Natural killer cell (primary cell): ENCODE measurements around the gene MICU2. TPM values are rescaled to one million over a fixed set of nuclear protein-coding genes. Genes with fewer than 3 reads are reported as not detected.
"Not testable (repeated sequence)": the region's sequence is repeated elsewhere in the genome, so short reads cannot be mapped to it uniquely, and the experiment has no call there.

ENCODE experiments used
- ATAC-seq, 3 donors: fragments of 150-1000 bp in 2 of 3; fragments of 200-7000 bp in 1 of 3; cut with Tn5 transposase; 1 replicate in 1 of 3; 2 replicates in 2 of 3; pipeline ENCODE4 v1.10.0; 2021; ENCODE audit warnings: mild to moderate bottlenecking in 2 of 3, moderate library complexity in 2 of 3
- DNase-seq, 2 donors: peaks; one replicate each; pipeline versions ENCODE4 v3.0.0 to v3.0.0-alpha.2; 2013 to 2021; ENCODE audit warnings: mixed read lengths in 1 of 2
- H3K27ac ChIP-seq: one replicate; pipeline ENCODE4 v1.5.1; 2013; ENCODE audit warnings: mild to moderate bottlenecking, low read length
- H3K27me3 ChIP-seq: one replicate; pipeline ENCODE4 v1.6.1; 2013; ENCODE audit warnings: low read length; ENCODE audit not compliant: control insufficient read depth, insufficient read depth
- H3K36me3 ChIP-seq: one replicate; pipeline ENCODE4 v1.6.1; 2013; ENCODE audit warnings: low read length; ENCODE audit not compliant: control insufficient read depth, insufficient read depth
- H3K4me1 ChIP-seq: one replicate; pipeline ENCODE4 v1.6.1; 2013; ENCODE audit warnings: low read length; ENCODE audit not compliant: control insufficient read depth, insufficient read depth
- H3K4me3 ChIP-seq: one replicate; pipeline ENCODE4 v1.5.1; 2013; ENCODE audit warnings: low read length
- H3K9me3 ChIP-seq: one replicate; pipeline ENCODE4 v1.6.1; 2013; ENCODE audit warnings: low read length; ENCODE audit not compliant: control insufficient read depth, insufficient read depth
- H3K27ac Mint-ChIP-seq, 2 donors: one replicate each; pipeline ENCODE4 v1.8.0; 2022; ENCODE audit warnings: mild to moderate bottlenecking in 2 of 2, mixed read lengths in 2 of 2, moderate library complexity in 1 of 2
- H3K27me3 Mint-ChIP-seq, 2 donors: one replicate each; pipeline ENCODE4 v1.8.0; 2022; ENCODE audit warnings: low read depth in 2 of 2, mixed read lengths in 2 of 2
- H3K36me3 Mint-ChIP-seq: one replicate; pipeline ENCODE4 v1.8.0; 2022; ENCODE audit warnings: mixed read lengths
- H3K4me1 Mint-ChIP-seq, 2 donors: one replicate each; pipeline ENCODE4 v1.8.0; 2022; ENCODE audit warnings: mixed read lengths in 2 of 2
- H3K4me3 Mint-ChIP-seq: one replicate; pipeline ENCODE4 v1.8.0; 2022; ENCODE audit warnings: mild to moderate bottlenecking, moderate library complexity, mixed read lengths
- H3K9me3 Mint-ChIP-seq, 2 donors: one replicate each; pipeline ENCODE4 v1.8.0; 2022; ENCODE audit warnings: mixed read lengths in 2 of 2
- WGBS: methylation state at CpG from one replicate; pipeline ENCODE4 v1.1.7; 2013; ENCODE audit warnings: missing lambda C conversion rate; ENCODE audit not compliant: insufficient coverage; 5-methylcytosine and 5-hydroxymethylcytosine counted together
- intact Hi-C: fragments of 100-400 bp; cut with micrococcal nuclease; formaldehyde crosslinking; loops from one replicate; pipeline ENCODE4 v1.14.2; 2022
- total RNA-seq, 4 donors: library from RNA; stranded (reverse); fragments of 120-200 nt in 1 of 4; gene quantifications; one replicate each; pipeline versions ENCODE4 v1.2.3 to v1.2.4, GENCODE V29; 2013 to 2022
- TF ChIP-seq, protein P1 (sequence below): fragments of 200-600 bp; IDR thresholded peaks from one replicate; pipeline ENCODE4 v1.8.0; 2022; ENCODE audit warnings: antibody characterized with exemption

Gene MICU2
- total RNA-seq, 3 donors from 2014 or later (not counting 1 experiment from before 2014, with no cell fraction given) = 40.2 to 47.1 (median 41.4) TPM

DNA sequence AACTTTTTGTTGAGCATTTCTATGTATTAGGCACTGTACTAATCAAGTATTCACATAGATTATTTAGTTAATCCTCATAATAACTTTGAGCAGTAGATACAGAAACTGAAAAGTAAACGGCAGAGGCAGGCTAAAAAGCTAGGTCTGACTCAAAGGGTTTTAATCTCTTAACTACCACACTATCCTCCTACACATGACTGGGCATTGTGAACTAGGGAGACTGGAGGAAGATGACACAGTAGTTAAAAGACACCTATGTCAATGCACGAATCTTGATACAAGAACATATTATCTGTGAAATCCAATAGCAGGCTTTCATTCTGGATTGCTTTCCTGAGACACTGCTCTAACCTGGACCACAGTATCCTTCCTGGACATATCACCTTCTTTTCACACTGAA is 36.3 kb downstream of the MICU2 start:
- H3K36me3 Mint-ChIP-seq = peaks cover 11% of the 10 kb centered on the region
- peak overlapping the region; percentile 35 for H3K4me3 Mint-ChIP-seq
- no peaks in the 10 kb centered on the region for H3K27me3 Mint-ChIP-seq
- Histone ChIP-seq H3K27ac (no peak overlapping the region), H3K27me3 (no peaks in the 10 kb centered on the region), H3K9me3 (no peaks in the 10 kb centered on the region), H3K36me3 (peaks cover 19% of the 10 kb centered on the region), H3K4me1 (no peaks in the 10 kb centered on the region), H3K4me3 (no peak overlapping the region)
- TF ChIP-seq, protein P1, sequence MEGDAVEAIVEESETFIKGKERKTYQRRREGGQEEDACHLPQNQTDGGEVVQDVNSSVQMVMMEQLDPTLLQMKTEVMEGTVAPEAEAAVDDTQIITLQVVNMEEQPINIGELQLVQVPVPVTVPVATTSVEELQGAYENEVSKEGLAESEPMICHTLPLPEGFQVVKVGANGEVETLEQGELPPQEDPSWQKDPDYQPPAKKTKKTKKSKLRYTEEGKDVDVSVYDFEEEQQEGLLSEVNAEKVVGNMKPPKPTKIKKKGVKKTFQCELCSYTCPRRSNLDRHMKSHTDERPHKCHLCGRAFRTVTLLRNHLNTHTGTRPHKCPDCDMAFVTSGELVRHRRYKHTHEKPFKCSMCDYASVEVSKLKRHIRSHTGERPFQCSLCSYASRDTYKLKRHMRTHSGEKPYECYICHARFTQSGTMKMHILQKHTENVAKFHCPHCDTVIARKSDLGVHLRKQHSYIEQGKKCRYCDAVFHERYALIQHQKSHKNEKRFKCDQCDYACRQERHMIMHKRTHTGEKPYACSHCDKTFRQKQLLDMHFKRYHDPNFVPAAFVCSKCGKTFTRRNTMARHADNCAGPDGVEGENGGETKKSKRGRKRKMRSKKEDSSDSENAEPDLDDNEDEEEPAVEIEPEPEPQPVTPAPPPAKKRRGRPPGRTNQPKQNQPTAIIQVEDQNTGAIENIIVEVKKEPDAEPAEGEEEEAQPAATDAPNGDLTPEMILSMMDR = no peak
- H3K9me3 Mint-ChIP-seq = no peaks in the 10 kb centered on the region
- peaks cover 33 to 40% of the 10 kb centered on the region in 2 donors for H3K4me1 Mint-ChIP-seq
- intact Hi-C loops = no loop called here
- ATAC-seq (peak in 2 of 3 donors; percentile 32 to 46), DNase-seq (no peak)
- peak overlapping the region; percentile 4 to 70 for H3K27ac Mint-ChIP-seq
- 60% methylated on average over 1 of the region's 2 CpGs for WGBS

DNA sequence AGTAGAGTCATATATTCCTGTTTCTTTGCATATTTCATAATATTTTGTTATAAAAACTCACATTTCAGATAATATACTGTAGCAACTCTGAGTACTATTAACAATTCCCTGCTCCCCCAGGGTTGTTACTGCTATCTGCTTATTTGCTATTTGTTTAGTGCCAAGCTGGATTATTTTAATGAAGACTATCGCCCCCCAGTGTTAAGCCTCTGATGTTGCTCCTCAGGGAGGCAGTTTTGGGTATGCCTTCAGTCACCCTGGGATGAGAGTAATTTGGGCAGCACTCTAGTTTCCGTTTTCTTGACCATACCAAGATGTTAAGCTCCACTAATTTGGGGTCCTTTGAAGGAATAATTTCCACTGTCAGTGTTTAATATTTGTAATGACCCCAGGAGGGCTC is 46.0 kb downstream of the MICU2 start:
- H3K36me3 ChIP-seq = peaks cover 10% of the 10 kb centered on the region
- H3K9me3 ChIP-seq = no peaks in the 10 kb centered on the region
- H3K27me3 ChIP-seq = no peaks in the 10 kb centered on the region
- 94% methylated on average over 2 of the region's 2 CpGs for WGBS
- Mint-ChIP-seq H3K4me3 (no peak overlapping the region), H3K36me3 (no peaks in the 10 kb centered on the region), H3K4me1 (peaks cover 31 to 41% of the 10 kb centered on the region in 2 donors), H3K9me3 (peaks cover 0 to 2% of the 10 kb centered on the region in 2 donors), H3K27ac (no peak overlapping the region), H3K27me3 (no peaks in the 10 kb centered on the region)
- no peak overlapping the region for H3K4me3 ChIP-seq
- intact Hi-C loops = no loop called here
- peak in 1 of 2 donors; percentile 29 for DNase-seq
- TF ChIP-seq, protein P1 = peak; percentile 43
- no peak overlapping the region for H3K27ac ChIP-seq
- no peaks in the 10 kb centered on the region for H3K4me1 ChIP-seq
- ATAC-seq = peak in 1 of 3 donors; percentile 46

DNA sequence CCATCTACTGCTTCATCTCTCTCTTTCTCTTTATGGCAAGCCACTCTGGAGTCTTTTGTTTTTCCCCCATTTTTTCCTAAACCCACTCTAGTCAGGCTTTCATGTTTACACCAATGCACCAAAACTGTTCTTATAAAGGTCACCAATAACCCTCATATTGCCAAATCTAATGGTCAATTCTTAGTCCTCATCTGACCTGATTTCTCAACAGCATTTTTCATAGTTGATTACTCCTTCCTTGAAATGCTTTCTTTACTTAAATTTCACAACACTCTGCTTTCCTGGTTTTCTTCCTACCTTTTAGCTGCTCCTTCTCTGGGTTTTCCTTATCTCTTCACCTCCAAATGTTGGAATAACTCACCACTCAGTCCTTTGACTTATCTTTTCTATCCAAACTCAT is 47.9 kb downstream of the MICU2 start:
- Histone ChIP-seq H3K9me3 (no peaks in the 10 kb centered on the region), H3K4me1 (no peaks in the 10 kb centered on the region), H3K4me3 (no peak overlapping the region), H3K36me3 (peaks cover 3% of the 10 kb centered on the region), H3K27ac (no peak overlapping the region), H3K27me3 (no peaks in the 10 kb centered on the region)
- H3K9me3 Mint-ChIP-seq = no peaks in the 10 kb centered on the region
- TF ChIP-seq, protein P1 = no peak
- no peaks in the 10 kb centered on the region for H3K27me3 Mint-ChIP-seq
- no peak overlapping the region for H3K27ac Mint-ChIP-seq
- DNase-seq (no peak), ATAC-seq (no peak)
- no peaks in the 10 kb centered on the region for H3K36me3 Mint-ChIP-seq
- no peak overlapping the region for H3K4me3 Mint-ChIP-seq
- intact Hi-C loops = no loop called here
- H3K4me1 Mint-ChIP-seq = peaks cover 31 to 42% of the 10 kb centered on the region in 2 donors

DNA sequence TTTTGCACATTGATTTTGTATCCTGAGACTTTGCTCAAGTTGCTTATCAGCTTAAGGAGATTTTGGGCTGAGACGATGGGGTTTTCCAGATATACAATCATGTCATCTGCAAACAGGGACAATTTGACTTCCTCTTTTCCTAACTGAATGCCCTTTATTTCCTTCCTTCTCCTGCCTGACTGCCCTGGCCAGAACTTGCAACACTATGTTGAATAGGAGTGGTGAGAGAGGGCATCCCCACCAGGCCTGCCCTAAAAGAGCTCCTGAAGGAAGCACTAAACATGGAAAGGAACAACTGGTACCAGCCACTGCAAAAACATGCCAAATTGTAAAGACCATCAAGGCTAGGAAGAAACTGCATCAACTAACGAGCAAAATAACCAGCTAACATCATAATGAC is 50.7 kb downstream of the MICU2 start:
- H3K27me3 Mint-ChIP-seq, H3K36me3 ChIP-seq, DNase-seq, H3K27ac Mint-ChIP-seq, H3K27ac ChIP-seq, H3K9me3 Mint-ChIP-seq, ATAC-seq, H3K4me1 ChIP-seq, H3K9me3 ChIP-seq, H3K4me3 ChIP-seq, intact Hi-C loops, H3K27me3 ChIP-seq, H3K36me3 Mint-ChIP-seq, H3K4me3 Mint-ChIP-seq: not testable (repeated sequence)
- no CpG with 5 or more reads among the region's 2 CpGs for WGBS
- H3K4me1 Mint-ChIP-seq = peaks cover 28 to 35% of the 10 kb centered on the region in 2 donors
